Measurements from ENCODE around the gene MPZ. TPM values are rescaled to one million over a fixed set of nuclear protein-coding genes. Genes with fewer than 3 reads are reported as not detected.

The MPZ gene
- total RNA-seq = 2.5 TPM
- long read RNA-seq = 0 reads

DNA sequence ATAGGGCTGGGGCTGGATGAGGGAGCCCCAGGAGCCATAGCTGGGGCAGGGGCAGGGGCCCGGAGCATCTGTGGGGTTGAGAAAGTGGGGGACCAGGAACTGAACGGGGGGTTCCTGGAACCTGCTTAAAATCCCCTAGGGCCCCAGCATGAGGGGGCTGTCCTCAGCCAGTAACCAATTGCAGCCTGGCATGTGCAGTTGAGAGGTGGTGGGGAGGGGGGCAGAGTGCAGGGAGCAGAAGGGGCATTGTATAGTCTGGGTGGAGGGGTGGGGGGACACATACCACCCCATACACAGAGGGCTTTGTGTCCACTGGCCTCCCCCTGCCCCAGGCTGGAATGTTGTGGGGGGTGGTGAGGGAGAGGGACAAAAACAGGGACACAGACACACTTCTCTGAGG lies at the start of gene MPZ:
MPZ (minus strand) TSS at position 101 of the 400 bp plus-strand sequence; CDS start at position 38, 63 bp downstream.
- intact Hi-C loops (cut with DNase I) = no loop called here
- ATAC-seq (no peak), DNase-seq (no peak)
- Histone ChIP-seq H3K4me3 (no peak within 1 kb of the TSS), H3K27ac (no peak within 1 kb of the TSS), H3K36me3 (no peaks in the 10 kb centered on the region), H3K9me3 (no peaks in the 10 kb centered on the region), H3K4me1 (peaks cover 17% of the 10 kb centered on the region), H3K27me3 (no peaks in the 10 kb centered on the region)
- TF ChIP-seq, protein P1, sequence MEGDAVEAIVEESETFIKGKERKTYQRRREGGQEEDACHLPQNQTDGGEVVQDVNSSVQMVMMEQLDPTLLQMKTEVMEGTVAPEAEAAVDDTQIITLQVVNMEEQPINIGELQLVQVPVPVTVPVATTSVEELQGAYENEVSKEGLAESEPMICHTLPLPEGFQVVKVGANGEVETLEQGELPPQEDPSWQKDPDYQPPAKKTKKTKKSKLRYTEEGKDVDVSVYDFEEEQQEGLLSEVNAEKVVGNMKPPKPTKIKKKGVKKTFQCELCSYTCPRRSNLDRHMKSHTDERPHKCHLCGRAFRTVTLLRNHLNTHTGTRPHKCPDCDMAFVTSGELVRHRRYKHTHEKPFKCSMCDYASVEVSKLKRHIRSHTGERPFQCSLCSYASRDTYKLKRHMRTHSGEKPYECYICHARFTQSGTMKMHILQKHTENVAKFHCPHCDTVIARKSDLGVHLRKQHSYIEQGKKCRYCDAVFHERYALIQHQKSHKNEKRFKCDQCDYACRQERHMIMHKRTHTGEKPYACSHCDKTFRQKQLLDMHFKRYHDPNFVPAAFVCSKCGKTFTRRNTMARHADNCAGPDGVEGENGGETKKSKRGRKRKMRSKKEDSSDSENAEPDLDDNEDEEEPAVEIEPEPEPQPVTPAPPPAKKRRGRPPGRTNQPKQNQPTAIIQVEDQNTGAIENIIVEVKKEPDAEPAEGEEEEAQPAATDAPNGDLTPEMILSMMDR (IDR thresholded peaks at IDR 0.05) = no peak

DNA sequence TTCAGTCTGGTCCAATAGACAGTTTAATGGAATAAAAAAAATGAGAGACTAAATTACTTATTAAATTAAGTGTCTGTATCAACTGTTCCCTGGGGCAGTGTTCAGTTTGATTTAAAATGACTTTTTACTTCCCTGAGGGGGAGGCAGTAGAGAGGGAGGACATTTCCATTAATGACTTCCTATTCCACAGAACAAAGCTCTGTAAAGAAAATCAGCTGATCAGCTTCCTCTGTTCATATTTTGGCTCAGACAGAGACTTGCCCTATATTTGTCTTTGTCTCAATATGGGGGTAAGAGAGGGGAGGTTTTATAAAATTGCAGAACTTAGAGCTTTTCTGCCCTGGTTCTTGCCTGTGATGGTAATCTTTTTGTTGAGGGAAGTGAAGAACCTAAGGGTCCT lies 49.5 kb upstream of the MPZ start:
- peak; percentile 83 for ATAC-seq
- intact Hi-C loops (cut with DNase I) = no loop called here
- Histone ChIP-seq H3K4me1 (no peaks in the 10 kb centered on the region), H3K27me3 (no peaks in the 10 kb centered on the region), H3K27ac (no peak overlapping the region), H3K4me3 (no peak overlapping the region), H3K9me3 (no peaks in the 10 kb centered on the region), H3K36me3 (peaks cover 29% of the 10 kb centered on the region)
- no peak for DNase-seq
- TF ChIP-seq, protein P1 (IDR thresholded peaks at IDR 0.05) = no peak

DNA sequence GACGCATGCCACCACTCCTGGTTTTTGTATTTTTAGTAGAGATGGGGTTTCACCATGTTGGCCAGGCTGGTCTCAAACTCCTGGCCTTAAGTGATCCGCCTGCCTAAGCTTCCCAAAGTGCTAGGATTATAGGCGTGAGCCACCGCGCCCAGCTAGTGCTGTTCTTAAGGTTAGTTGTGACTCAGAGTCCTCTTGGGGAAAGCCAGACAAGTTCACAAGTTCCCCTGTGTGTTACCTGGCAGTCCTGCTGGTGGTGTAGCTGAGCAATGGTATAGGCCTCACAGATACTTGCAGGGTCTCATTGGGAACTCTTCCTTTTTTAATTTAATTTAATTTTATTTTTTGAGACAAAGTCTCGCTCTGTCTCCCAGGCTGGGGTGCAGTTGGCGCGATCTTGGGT lies 47.3 kb upstream of the MPZ start:
- Histone ChIP-seq H3K9me3 (no peaks in the 10 kb centered on the region), H3K4me1 (no peaks in the 10 kb centered on the region), H3K4me3 (no peak overlapping the region), H3K27me3 (no peaks in the 10 kb centered on the region), H3K27ac (no peak overlapping the region), H3K36me3 (peaks cover 28% of the 10 kb centered on the region)
- intact Hi-C loops (cut with DNase I) = no loop called here
- TF ChIP-seq, protein P1 (IDR thresholded peaks at IDR 0.05) = no peak
- DNase-seq (no peak), ATAC-seq (no peak)

DNA sequence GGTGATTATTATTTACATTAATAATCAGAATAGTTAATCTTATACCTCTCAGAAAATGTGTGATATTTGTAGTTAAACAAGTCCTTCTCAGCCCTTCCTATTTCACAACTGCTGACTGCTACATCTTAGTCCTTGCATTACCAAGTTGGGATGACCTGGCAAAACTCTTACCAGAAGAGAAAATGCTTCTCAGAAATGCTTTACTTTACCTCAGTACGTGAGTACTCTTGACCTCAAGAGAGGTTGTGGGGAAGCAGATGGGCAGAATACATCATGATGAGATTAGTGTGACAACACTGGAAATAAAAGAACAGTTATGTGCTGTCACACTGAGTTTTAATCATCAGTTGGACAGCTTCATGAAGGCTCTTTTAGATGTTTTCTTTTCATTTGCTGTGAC lies 41.7 kb upstream of the MPZ start:
- no peak overlapping the region for H3K27ac ChIP-seq
- intact Hi-C loops (cut with DNase I) = no loop called here
- H3K36me3 ChIP-seq = peaks cover 28% of the 10 kb centered on the region
- H3K27me3 ChIP-seq = no peaks in the 10 kb centered on the region
- H3K9me3 ChIP-seq = no peaks in the 10 kb centered on the region
- no peaks in the 10 kb centered on the region for H3K4me1 ChIP-seq
- TF ChIP-seq, protein P1 (IDR thresholded peaks at IDR 0.05) = no peak
- no peak overlapping the region for H3K4me3 ChIP-seq
- peak; percentile 36 for ATAC-seq
- no peak for DNase-seq

DNA sequence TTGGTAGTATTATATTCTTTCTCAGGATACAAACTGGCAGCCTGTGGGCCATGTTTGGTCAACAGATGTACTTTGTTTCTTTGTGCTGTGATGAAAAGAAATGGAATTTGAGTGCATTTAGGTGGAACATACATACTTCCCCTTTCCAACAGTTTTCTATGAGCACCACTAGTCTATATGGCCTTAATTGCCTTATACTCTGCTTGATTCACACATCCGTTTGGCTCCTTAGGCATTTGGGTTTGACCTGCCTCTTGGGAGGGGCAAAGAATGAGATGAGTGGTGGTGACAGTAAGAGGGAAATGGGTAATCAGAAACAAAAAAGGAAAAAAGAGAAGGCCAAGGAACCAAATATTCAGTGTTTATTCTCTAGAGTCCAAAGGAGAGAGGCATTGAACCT lies 40.9 kb upstream of the MPZ start:
- Histone ChIP-seq H3K4me1 (no peaks in the 10 kb centered on the region), H3K27ac (no peak overlapping the region), H3K27me3 (no peaks in the 10 kb centered on the region), H3K4me3 (no peak overlapping the region), H3K9me3 (no peaks in the 10 kb centered on the region), H3K36me3 (peaks cover 24% of the 10 kb centered on the region)
- ATAC-seq (no peak), DNase-seq (no peak)
- TF ChIP-seq, protein P1 (IDR thresholded peaks at IDR 0.05) = no peak
- intact Hi-C loops (cut with DNase I) = no loop called here

DNA sequence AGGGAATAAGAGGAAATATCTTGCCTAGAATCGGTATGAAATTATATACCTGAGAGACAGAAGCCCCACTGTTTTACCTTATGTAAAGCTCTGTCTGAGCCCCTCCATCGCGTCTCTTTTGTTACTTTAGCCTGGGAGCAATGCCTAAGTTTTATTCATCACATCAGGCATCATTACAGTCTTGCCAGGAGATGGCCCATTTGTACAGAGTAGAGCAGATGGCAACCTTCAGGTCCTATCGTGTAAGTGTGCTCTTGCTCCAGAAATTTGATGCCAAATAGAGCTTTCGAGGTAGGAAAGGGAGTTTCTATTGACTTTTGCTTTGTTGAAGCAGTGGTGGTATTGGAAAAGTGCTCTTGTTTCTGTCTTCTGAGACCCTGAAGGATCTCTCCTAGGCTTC lies 33.1 kb upstream of the MPZ start:
- peaks cover 57% of the 10 kb centered on the region for H3K36me3 ChIP-seq

More for the DNA sequence above, 33.1 kb upstream of the MPZ start:
- Histone ChIP-seq H3K9me3 (no peaks in the 10 kb centered on the region), H3K4me1 (no peaks in the 10 kb centered on the region), H3K27ac (no peak overlapping the region), H3K27me3 (no peaks in the 10 kb centered on the region), H3K4me3 (no peak overlapping the region)
- intact Hi-C loops (cut with DNase I) = no loop called here
- DNase-seq (no peak), ATAC-seq (no peak)
- TF ChIP-seq, protein P1 (IDR thresholded peaks at IDR 0.05) = no peak

All from upper lobe of right lung (tissue), 1 donor.